OCI-LY1 (cell line): ENCODE data around the gene TSEN15.
"Not testable (repeated sequence)": the region's sequence is repeated elsewhere in the genome, so short reads cannot be mapped to it uniquely, and the experiment has no call there.

ENCODE experiments used
- H2AFZ ChIP-seq: fragments of 200-600 bp; sonication (generic), shearing (Covaris generic); 2 replicates; pipeline ENCODE4 v1.6.0; 2014; ENCODE audit warnings: antibody characterized with exemption, mild to moderate bottlenecking, low read length
- H3F3A ChIP-seq: fragments of 200-600 bp; sonication (generic), shearing (Covaris generic); 2 replicates; pipeline ENCODE4 v1.6.0; 2014; ENCODE audit warnings: mild to moderate bottlenecking, antibody characterized with exemption, low read length, moderate library complexity; ENCODE audit not compliant: insufficient read depth
- H3K27ac ChIP-seq: fragments of 200-600 bp; sonication (generic); 2 replicates; pipeline ENCODE4 v1.5.1; 2014; ENCODE audit warnings: low read length, mixed run types, mild to moderate bottlenecking, low read depth; ENCODE audit not compliant: poor library complexity, severe bottlenecking
- H3K27me3 ChIP-seq: fragments of 200-600 bp; sonication (generic); 2 replicates; pipeline ENCODE4 v1.6.0; 2014; ENCODE audit warnings: antibody characterized with exemption, mild to moderate bottlenecking, low read length, moderate library complexity; ENCODE audit not compliant: insufficient read depth
- H3K36me3 ChIP-seq: fragments of 200-600 bp; sonication (generic); 2 replicates; pipeline ENCODE4 v1.6.1; 2014; ENCODE audit warnings: mild to moderate bottlenecking, antibody characterized with exemption, low read length, moderate library complexity, mixed read lengths; ENCODE audit not compliant: insufficient read depth
- H3K4me1 ChIP-seq: fragments of 200-600 bp; sonication (generic); 2 replicates; pipeline ENCODE4 v1.5.1; 2014; ENCODE audit warnings: mild to moderate bottlenecking, low read length, moderate library complexity; ENCODE audit not compliant: insufficient read depth, severe bottlenecking
- H3K4me2 ChIP-seq: fragments of 200-600 bp; sonication (generic), shearing (Covaris generic); 2 replicates; pipeline ENCODE4 v1.6.1; 2014; ENCODE audit warnings: low read length
- H3K4me3 ChIP-seq: fragments of 200-600 bp; sonication (generic); 2 replicates; pipeline ENCODE4 v1.5.1; 2014; ENCODE audit warnings: low read length, low read depth, mild to moderate bottlenecking, mixed read lengths; ENCODE audit not compliant: poor library complexity, severe bottlenecking
- H3K79me2 ChIP-seq: fragments of 200-600 bp; shearing (Covaris generic); 2 replicates; pipeline ENCODE4 v1.6.1; 2016; ENCODE audit warnings: mixed run types, low read length, mixed read lengths; ENCODE audit not compliant: insufficient read depth
- H3K9ac ChIP-seq: fragments of 200-600 bp; sonication (generic), shearing (Covaris generic); 2 replicates; pipeline ENCODE4 v1.6.1; 2014; ENCODE audit warnings: mild to moderate bottlenecking, low read length, mixed read lengths
- H3K9me2 ChIP-seq: fragments of 200-600 bp; sonication (generic), shearing (Covaris generic); 2 replicates; pipeline ENCODE4 v1.6.1; 2014; ENCODE audit warnings: low read depth, mild to moderate bottlenecking, low read length, mixed read lengths
- H3K9me3 ChIP-seq: fragments of 200-600 bp; shearing (Covaris generic); 2 replicates; pipeline ENCODE4 v1.6.1; 2014; ENCODE audit warnings: low read length, mixed read lengths
- H4K20me1 ChIP-seq: fragments of 200-600 bp; sonication (generic), shearing (Covaris generic); 2 replicates; pipeline ENCODE4 v1.6.0; 2016; ENCODE audit warnings: mild to moderate bottlenecking, low read length; ENCODE audit not compliant: insufficient read depth
- EZH2 ChIP-seq: fragments of 200-600 bp; sonication (generic), shearing (Covaris generic); IDR thresholded peaks from 2 replicates; pipeline ENCODE4 v1.8.0; 2017; ENCODE audit warnings: borderline replicate concordance, mixed run types, mild to moderate bottlenecking, antibody characterized with exemption, low read length, moderate library complexity, mixed read lengths
- TF ChIP-seq, protein P1 (sequence below): fragments of 200-600 bp; sonication (generic), shearing (Covaris generic); IDR thresholded peaks from 2 replicates; pipeline ENCODE4 v1.5.1; 2017; ENCODE audit warnings: mild to moderate bottlenecking, antibody characterized with exemption, low read length, moderate library complexity, mixed read lengths

Gene TSEN15

GRCh38 chr1:184085667-184086066 lies 34.1 kb downstream of the TSEN15 start:
- no peaks in the 10 kb centered on the region for H3K9me3 ChIP-seq
- no peaks in the 10 kb centered on the region for H3K79me2 ChIP-seq
- no peak overlapping the region for H2AFZ ChIP-seq
- H3K4me1 ChIP-seq, result no peaks in the 10 kb centered on the region
- H3K9ac ChIP-seq, result no peak overlapping the region
- no peak for TF ChIP-seq EZH2
- TF ChIP-seq, protein P1, sequence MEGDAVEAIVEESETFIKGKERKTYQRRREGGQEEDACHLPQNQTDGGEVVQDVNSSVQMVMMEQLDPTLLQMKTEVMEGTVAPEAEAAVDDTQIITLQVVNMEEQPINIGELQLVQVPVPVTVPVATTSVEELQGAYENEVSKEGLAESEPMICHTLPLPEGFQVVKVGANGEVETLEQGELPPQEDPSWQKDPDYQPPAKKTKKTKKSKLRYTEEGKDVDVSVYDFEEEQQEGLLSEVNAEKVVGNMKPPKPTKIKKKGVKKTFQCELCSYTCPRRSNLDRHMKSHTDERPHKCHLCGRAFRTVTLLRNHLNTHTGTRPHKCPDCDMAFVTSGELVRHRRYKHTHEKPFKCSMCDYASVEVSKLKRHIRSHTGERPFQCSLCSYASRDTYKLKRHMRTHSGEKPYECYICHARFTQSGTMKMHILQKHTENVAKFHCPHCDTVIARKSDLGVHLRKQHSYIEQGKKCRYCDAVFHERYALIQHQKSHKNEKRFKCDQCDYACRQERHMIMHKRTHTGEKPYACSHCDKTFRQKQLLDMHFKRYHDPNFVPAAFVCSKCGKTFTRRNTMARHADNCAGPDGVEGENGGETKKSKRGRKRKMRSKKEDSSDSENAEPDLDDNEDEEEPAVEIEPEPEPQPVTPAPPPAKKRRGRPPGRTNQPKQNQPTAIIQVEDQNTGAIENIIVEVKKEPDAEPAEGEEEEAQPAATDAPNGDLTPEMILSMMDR, result no peak
- H3K36me3 ChIP-seq, result no peaks in the 10 kb centered on the region
- no peaks in the 10 kb centered on the region for H3K9me2 ChIP-seq
- no peak overlapping the region for H3K4me2 ChIP-seq
- H3K27ac ChIP-seq, result no peak overlapping the region
- no peaks in the 10 kb centered on the region for H3F3A ChIP-seq
- H3K27me3 ChIP-seq, result no peaks in the 10 kb centered on the region
- no peak overlapping the region for H3K4me3 ChIP-seq
- no peaks in the 10 kb centered on the region for H4K20me1 ChIP-seq

DNA sequence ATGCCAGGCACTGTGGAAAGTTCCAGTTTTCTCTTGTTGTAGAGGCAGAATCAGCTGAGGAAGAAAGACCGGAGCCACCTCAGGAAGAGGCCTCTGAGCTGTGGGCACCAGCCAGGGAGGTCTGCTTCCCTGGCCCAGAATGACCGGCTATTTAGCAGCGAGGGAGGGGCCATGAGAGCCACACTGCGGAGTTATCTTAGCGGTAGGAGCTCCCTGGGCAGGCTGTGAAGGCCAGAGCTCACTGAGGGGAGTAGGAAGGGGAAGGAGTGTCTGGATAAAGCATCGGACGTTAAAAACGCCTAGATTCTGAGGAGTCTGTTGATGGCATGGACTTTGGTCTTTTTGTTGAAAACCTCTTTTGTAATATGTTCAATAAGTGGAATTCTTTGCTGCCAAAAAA lies 36.5 kb downstream of the TSEN15 start:
- H3K9ac ChIP-seq, result no peak overlapping the region
- H3K9me2 ChIP-seq, result no peaks in the 10 kb centered on the region
- H3K79me2 ChIP-seq, result no peaks in the 10 kb centered on the region
- TF ChIP-seq EZH2, result no peak
- H3K4me2 ChIP-seq, result no peak overlapping the region
- no peak overlapping the region for H3K27ac ChIP-seq
- H3F3A ChIP-seq, result no peaks in the 10 kb centered on the region
- no peaks in the 10 kb centered on the region for H3K27me3 ChIP-seq
- no peaks in the 10 kb centered on the region for H3K36me3 ChIP-seq
- H3K9me3 ChIP-seq, result no peaks in the 10 kb centered on the region
- H2AFZ ChIP-seq, result no peak overlapping the region
- no peak overlapping the region for H3K4me3 ChIP-seq
- H3K4me1 ChIP-seq, result no peaks in the 10 kb centered on the region
- H4K20me1 ChIP-seq, result no peaks in the 10 kb centered on the region

- no peaks in the 10 kb centered on the region for H3K36me3 ChIP-seq
- no peaks in the 10 kb centered on the region for H3K27me3 ChIP-seq
- H3K27ac ChIP-seq, result no peak overlapping the region
- no peak overlapping the region for H3K4me2 ChIP-seq
- no peaks in the 10 kb centered on the region for H3F3A ChIP-seq
- no peak overlapping the region for H3K4me3 ChIP-seq
- H3K4me1 ChIP-seq, result no peaks in the 10 kb centered on the region
- no peak overlapping the region for H2AFZ ChIP-seq
- no peaks in the 10 kb centered on the region for H4K20me1 ChIP-seq
- no peaks in the 10 kb centered on the region for H3K9me3 ChIP-seq
- H3K9me2 ChIP-seq, result no peaks in the 10 kb centered on the region
- no peaks in the 10 kb centered on the region for H3K79me2 ChIP-seq
- no peak overlapping the region for H3K9ac ChIP-seq
- TF ChIP-seq, protein P1, result no peak
- no peak for TF ChIP-seq EZH2
Observed at GRCh38 chr1:184093071-184093470, 41.5 kb downstream of the TSEN15 start.

GRCh38 chr1:184096005-184096404 lies 44.5 kb downstream of the TSEN15 start:
- Histone ChIP-seq H3K9ac (no peak overlapping the region), H3K9me3 (no peaks in the 10 kb centered on the region), H3K4me3 (no peak overlapping the region), H3K36me3 (no peaks in the 10 kb centered on the region), H3K27me3 (no peaks in the 10 kb centered on the region), H2AFZ (no peak overlapping the region), H3K27ac (no peak overlapping the region), H3K9me2 (no peaks in the 10 kb centered on the region), H3K79me2 (no peaks in the 10 kb centered on the region), H3K4me2 (no peak overlapping the region), H4K20me1 (no peaks in the 10 kb centered on the region), H3F3A (no peaks in the 10 kb centered on the region), H3K4me1 (no peaks in the 10 kb centered on the region)
- TF ChIP-seq, protein P1, result no peak
- no peak for TF ChIP-seq EZH2

- not testable (repeated sequence) for H3K9me3 ChIP-seq, H3K36me3 ChIP-seq, H3F3A ChIP-seq, H3K4me2 ChIP-seq, H3K27ac ChIP-seq, H3K9me2 ChIP-seq, H3K79me2 ChIP-seq, H3K9ac ChIP-seq, H4K20me1 ChIP-seq, H3K4me1 ChIP-seq, H3K4me3 ChIP-seq, H3K27me3 ChIP-seq, H2AFZ ChIP-seq
Observed at GRCh38 chr1:184096580-184096979, 45.0 kb downstream of the TSEN15 start.
